ENCODE results near the gene NEK1.
"Not testable (repeated sequence)": the region's sequence is repeated elsewhere in the genome, so short reads cannot be mapped to it uniquely, and the experiment has no call there.

NEK1 gene

DNA sequence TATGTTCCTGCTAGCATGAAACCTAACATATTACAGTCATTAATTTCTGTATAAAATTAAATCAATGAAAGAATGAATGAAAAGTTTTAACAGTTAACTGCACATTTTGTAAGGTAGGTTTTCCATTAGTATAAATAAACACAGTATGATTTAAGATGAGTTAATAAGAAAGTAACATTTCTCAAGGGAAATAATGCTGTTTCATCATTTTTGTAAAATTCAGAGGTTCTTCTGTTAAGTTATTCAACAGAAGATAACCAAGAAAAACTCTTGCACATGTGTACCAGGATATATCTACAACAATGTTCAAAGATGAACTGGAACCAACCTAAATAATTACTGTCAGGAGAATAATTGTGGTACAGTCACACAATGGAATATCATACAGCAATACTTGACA, 88.6 kb downstream of the NEK1 start:
- TF ChIP-seq, protein P1, sequence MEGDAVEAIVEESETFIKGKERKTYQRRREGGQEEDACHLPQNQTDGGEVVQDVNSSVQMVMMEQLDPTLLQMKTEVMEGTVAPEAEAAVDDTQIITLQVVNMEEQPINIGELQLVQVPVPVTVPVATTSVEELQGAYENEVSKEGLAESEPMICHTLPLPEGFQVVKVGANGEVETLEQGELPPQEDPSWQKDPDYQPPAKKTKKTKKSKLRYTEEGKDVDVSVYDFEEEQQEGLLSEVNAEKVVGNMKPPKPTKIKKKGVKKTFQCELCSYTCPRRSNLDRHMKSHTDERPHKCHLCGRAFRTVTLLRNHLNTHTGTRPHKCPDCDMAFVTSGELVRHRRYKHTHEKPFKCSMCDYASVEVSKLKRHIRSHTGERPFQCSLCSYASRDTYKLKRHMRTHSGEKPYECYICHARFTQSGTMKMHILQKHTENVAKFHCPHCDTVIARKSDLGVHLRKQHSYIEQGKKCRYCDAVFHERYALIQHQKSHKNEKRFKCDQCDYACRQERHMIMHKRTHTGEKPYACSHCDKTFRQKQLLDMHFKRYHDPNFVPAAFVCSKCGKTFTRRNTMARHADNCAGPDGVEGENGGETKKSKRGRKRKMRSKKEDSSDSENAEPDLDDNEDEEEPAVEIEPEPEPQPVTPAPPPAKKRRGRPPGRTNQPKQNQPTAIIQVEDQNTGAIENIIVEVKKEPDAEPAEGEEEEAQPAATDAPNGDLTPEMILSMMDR (IDR thresholded peaks at IDR 0.05), result no peak
- no peak for DNase-seq (ENCODE audit: low spot score)
- H3K4me3 ChIP-seq, result no peak overlapping the region
- no peak overlapping the region for H3K27ac ChIP-seq

- no peak overlapping the region for H3K4me3 ChIP-seq
- no peak for DNase-seq (ENCODE audit: low spot score)
- TF ChIP-seq, protein P1 (IDR thresholded peaks at IDR 0.05), result no peak
- H3K27ac ChIP-seq, result no peak overlapping the region
Measured at GRCh38 chr4:169510617-169511016, 101.8 kb downstream of the NEK1 start.

GRCh38 chr4:169506903-169507302, 105.5 kb downstream of the NEK1 start:
- H3K27ac ChIP-seq, result no peak overlapping the region
- H3K4me3 ChIP-seq, result no peak overlapping the region
- no peak for DNase-seq (ENCODE audit: low spot score)
- TF ChIP-seq, protein P1 (IDR thresholded peaks at IDR 0.05), result no peak

- H3K4me3 ChIP-seq; DNase-seq (ENCODE audit: low spot score); H3K27ac ChIP-seq: not testable (repeated sequence)
Measured at GRCh38 chr4:169499907-169500306, 112.5 kb downstream of the NEK1 start.

- not testable (repeated sequence) for DNase-seq (ENCODE audit: low spot score); H3K4me3 ChIP-seq; H3K27ac ChIP-seq
Measured at GRCh38 chr4:169494234-169494633, 118.1 kb downstream of the NEK1 start.

GRCh38 chr4:169493164-169493524, 119.2 kb downstream of the NEK1 start:
- no peak for DNase-seq (ENCODE audit: low spot score)
- Histone ChIP-seq H3K4me3 (no peak overlapping the region), H3K27ac (no peak overlapping the region)
- TF ChIP-seq, protein P1 (IDR thresholded peaks at IDR 0.05), result no peak

GRCh38 chr4:169492436-169493163, 119.8 kb downstream of the NEK1 start:
- TF ChIP-seq, protein P1 (IDR thresholded peaks at IDR 0.05), result peak; percentile 14
- no peak for DNase-seq (ENCODE audit: low spot score)
- H3K27ac ChIP-seq, result no peak overlapping the region
- no peak overlapping the region for H3K4me3 ChIP-seq

DNA sequence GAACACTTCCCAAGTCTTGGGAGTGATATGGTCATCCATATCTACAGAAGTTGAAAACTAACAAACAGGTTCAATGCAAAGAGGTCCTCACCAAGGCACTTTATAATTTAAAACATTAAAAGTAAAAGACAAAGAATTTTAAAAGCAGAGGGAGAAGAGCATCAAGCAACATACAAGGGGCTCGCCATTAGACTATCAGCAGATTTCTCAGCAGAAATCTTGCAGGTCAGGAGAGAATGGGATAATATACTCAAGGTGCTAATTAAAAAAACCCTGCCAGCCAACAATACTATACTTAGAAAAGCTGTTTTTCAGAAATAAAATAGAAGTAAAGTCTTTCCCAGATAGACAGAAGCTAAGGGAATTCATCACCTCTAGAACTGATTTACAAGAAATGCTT, 121.2 kb downstream of the NEK1 start:
- TF ChIP-seq, protein P1 (IDR thresholded peaks at IDR 0.05), result no peak
- Histone ChIP-seq H3K27ac (no peak overlapping the region), H3K4me3 (no peak overlapping the region)
- no peak for DNase-seq (ENCODE audit: low spot score)
